Left ventricle myocardium inferior (tissue), 1 donor: Measurements from ENCODE around the gene SEMA4C. TPM values are rescaled to one million over a fixed set of nuclear protein-coding genes. Genes with fewer than 3 reads are reported as not detected.

ENCODE experiments used
- DNase-seq: peaks from one replicate; pipeline ENCODE4 v3.0.0-alpha.2; 2020
- H3K27ac ChIP-seq: fragments of 200-600 bp; replicated peaks from 2 replicates; pipeline ENCODE4 v1.8.0; 2021
- H3K27me3 ChIP-seq: fragments of 200-600 bp; 2 replicates; pipeline ENCODE4 v1.8.0; 2021; ENCODE audit warnings: low read depth
- H3K36me3 ChIP-seq: fragments of 200-600 bp; 2 replicates; pipeline ENCODE4 v1.8.0; 2021
- H3K4me1 ChIP-seq: fragments of 200-600 bp; 2 replicates; pipeline ENCODE4 v1.8.0; 2021
- H3K4me3 ChIP-seq: fragments of 200-600 bp; 2 replicates; pipeline ENCODE4 v1.8.0; 2021; ENCODE audit warnings: mild to moderate bottlenecking, moderate library complexity
- H3K9me3 ChIP-seq: fragments of 200-600 bp; replicated peaks from 2 replicates; pipeline ENCODE4 v1.8.0; 2021
- CTCF ChIP-seq: fragments of 200-600 bp; IDR thresholded peaks from 2 replicates; pipeline ENCODE4 v1.8.0; 2021; ENCODE audit warnings: antibody characterized with exemption, mild to moderate bottlenecking, borderline replicate concordance
- intact Hi-C: fragments of 100-400 bp; cut with micrococcal nuclease; formaldehyde crosslinking; loops from one replicate; pipeline ENCODE4 v1.11.0; 2022
- total RNA-seq: library from RNA; stranded (reverse); fragmentation: NEBNext Ultra II Directional; extraction: Animal tissue kit (Norgen Biotek cat#: 25700); gene quantifications from one replicate; pipeline ENCODE4 v1.2.1, GENCODE V29; 2021
- donor health status: DM: no; HTN: yes; CAD: no; lungs with severe emphysema.

Gene SEMA4C
- total RNA-seq, 1 donor from 2014 or later, result 16.6 TPM

DNA sequence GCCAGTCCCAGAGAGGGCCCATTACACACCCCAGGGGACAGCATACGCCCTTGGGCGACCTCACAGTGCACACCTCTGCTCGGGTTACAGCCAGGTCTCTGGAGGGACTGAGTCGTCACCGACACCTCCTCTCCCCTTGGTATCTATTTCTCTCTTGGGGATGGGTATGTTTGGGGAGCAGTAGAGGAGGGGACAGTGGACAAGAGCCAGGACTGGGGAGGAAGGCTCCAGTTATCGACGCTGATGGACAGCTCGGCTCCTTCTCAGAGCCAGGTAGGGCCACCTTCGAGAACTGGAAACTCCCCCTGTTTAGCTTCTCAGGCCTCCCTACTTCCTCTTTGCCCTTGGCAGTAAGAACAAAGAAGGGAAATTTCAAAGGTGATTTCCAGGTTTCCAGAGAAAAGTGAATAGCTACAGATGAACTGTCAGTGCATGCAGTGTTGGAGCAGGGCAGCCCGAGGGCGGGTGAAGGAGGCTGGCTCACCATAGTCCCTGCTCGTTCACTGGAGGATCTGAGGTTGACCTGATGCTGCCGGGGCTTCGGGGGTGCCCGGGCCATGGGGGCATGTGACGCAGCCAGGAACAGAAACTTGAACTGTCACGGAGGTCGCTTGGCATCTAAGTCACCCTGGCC, 4.4 kb upstream of the SEMA4C start:
- Histone ChIP-seq H3K9me3 (no peaks in the 10 kb centered on the region), H3K27ac (peak overlapping the region; percentile 98), H3K27me3 (no peaks in the 10 kb centered on the region), H3K36me3 (no peaks in the 10 kb centered on the region), H3K4me3 (peak overlapping the region; percentile 14), H3K4me1 (peaks cover 62% of the 10 kb centered on the region)
- intact Hi-C loops, result loop anchor here (5.0 kb wide), 1 partner anchor 33 kb away; no protein-coding TSS in a partner anchor
- TF ChIP-seq CTCF, result no peak
- DNase-seq, result no peak

DNA sequence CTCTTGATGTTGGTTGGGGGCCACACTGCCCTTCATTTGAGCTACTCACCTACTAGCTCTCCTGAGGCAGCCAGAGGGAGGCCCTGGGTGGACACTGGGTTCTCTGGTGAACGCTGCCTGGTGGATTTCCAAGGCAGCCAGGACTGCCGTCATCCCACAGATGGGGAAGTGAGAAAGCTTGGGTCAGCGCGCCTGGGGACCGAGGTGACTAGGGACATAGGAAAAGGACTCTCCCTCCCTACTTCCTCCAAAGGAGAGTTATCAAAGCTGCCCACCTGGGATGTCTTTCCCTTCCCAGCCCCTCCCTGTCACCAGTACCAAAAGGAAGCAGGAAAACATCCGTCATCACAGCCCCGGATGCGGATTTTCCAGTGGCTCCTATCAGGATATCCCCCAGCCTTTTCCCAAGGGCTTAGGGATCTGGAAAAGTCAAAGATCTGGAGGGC, 3.8 kb upstream of the SEMA4C start:
- Histone ChIP-seq H3K4me3 (peak overlapping the region; percentile 43), H3K27ac (peak overlapping the region; percentile 98), H3K9me3 (no peaks in the 10 kb centered on the region), H3K4me1 (peaks cover 68% of the 10 kb centered on the region), H3K27me3 (no peaks in the 10 kb centered on the region), H3K36me3 (no peaks in the 10 kb centered on the region)
- peak; percentile 76 for DNase-seq
- intact Hi-C loops, result loop anchor here (5.0 kb wide), 1 partner anchor 34 kb away; no protein-coding TSS in a partner anchor
- TF ChIP-seq CTCF, result no peak

DNA sequence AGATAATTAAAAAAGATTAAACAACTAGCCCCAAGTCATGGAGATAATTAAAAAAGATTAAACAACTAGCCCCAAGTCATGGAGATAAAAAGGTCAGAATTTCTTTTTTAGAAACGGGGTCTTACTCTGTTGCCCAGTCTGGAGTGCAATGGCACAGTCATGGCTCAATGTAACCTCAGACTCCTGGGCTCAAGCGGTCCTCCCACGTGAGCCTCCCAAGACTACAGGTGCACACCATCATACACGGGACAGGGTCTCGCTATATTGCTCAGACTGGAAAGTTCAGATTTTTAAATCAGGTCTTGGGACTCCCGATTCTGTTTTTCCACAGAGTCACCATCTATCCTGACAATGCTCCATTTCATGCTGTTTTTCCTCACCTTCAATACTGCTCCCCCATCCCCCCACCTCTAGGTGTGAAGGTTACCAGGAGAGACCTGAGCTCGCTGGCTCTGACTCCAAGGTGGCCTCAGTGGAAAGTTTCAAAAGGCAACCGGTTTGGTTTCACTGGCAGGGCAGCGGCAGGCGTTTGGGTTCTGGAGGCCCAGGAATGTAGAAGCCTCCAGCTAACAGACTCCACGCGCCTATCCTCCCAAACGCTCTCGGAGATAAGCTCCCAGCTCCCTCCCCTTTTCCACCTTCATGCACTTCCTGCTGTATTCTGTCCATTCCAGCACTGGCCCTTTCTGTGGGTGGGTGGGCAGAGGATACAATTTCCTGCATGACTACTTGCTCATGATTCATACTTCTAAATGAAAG, 2.9 kb upstream of the SEMA4C start:
- intact Hi-C loops, result loop anchor here (5.0 kb wide), 1 partner anchor 35 kb away; no protein-coding TSS in a partner anchor
- DNase-seq, result no peak
- Histone ChIP-seq H3K4me1 (peaks cover 78% of the 10 kb centered on the region), H3K27ac (peak overlapping the region; percentile 98), H3K27me3 (no peaks in the 10 kb centered on the region), H3K4me3 (peak overlapping the region; percentile 43), H3K9me3 (no peaks in the 10 kb centered on the region), H3K36me3 (no peaks in the 10 kb centered on the region)
- no peak for TF ChIP-seq CTCF

GRCh38 chr2:96870626-96871255, 861 bp upstream of the SEMA4C start:
- DNase-seq, result no peak

More at GRCh38 chr2:96870626-96871255, 861 bp upstream of the SEMA4C start:
- no peak for TF ChIP-seq CTCF
- H3K9me3 ChIP-seq, result no peaks in the 10 kb centered on the region
- peaks cover 18% of the 10 kb centered on the region for H3K36me3 ChIP-seq
- peak overlapping the region; percentile 83 for H3K4me3 ChIP-seq
- peak overlapping the region; percentile 98 for H3K27ac ChIP-seq
- H3K4me1 ChIP-seq, result peaks cover 98% of the 10 kb centered on the region
- intact Hi-C loops, result loop anchor here (5.0 kb wide), 1 partner anchor 37 kb away; no protein-coding TSS in a partner anchor
- H3K27me3 ChIP-seq, result no peaks in the 10 kb centered on the region
